D721Med (cell line): ENCODE measurements around the gene TPP2.

Experiments
- DNase-seq: peaks from one replicate; pipeline ENCODE4 v3.0.0; 2011; ENCODE audit warnings: low spot score; ENCODE audit not compliant: insufficient read length
- FAIRE-seq: peaks from 2 replicates; lab custom pipeline; 2011; peaks lifted over from hg19 to GRCh38; lab: Jason Lieb, UNC
- CTCF ChIP-seq: IDR thresholded peaks from 2 replicates; pipeline ENCODE4 v1.5.1; 2012; ENCODE audit warnings: mild to moderate bottlenecking, control low read depth; ENCODE audit not compliant: insufficient read depth; ENCODE audit errors: missing control alignments

The TPP2 gene

GRCh38 chr13:102631198-102631597, 34.4 kb downstream of the TPP2 start:
- no peak for TF ChIP-seq CTCF
- FAIRE-seq, result no peak
- DNase-seq, result no peak

- DNase-seq, result no peak
- TF ChIP-seq CTCF, result no peak
- no peak for FAIRE-seq
Measured at GRCh38 chr13:102638741-102639140, 42.0 kb downstream of the TPP2 start.

- FAIRE-seq (peak; percentile 51), DNase-seq (no peak)
- TF ChIP-seq CTCF, result no peak
Measured at GRCh38 chr13:102642029-102642428, 45.2 kb downstream of the TPP2 start.

- no peak for TF ChIP-seq CTCF
- peak; percentile 35 for FAIRE-seq
- no peak for DNase-seq
Measured at GRCh38 chr13:102642475-102642874, 45.7 kb downstream of the TPP2 start.

- no peak for DNase-seq
- FAIRE-seq, result peak; percentile 56
- no peak for TF ChIP-seq CTCF
Measured at GRCh38 chr13:102643656-102644055, 46.9 kb downstream of the TPP2 start.

- no peak for TF ChIP-seq CTCF
- DNase-seq (no peak), FAIRE-seq (no peak)
Measured at GRCh38 chr13:102645701-102646100, 48.9 kb downstream of the TPP2 start.

- FAIRE-seq (no peak), DNase-seq (no peak)
- TF ChIP-seq CTCF, result no peak
Measured at GRCh38 chr13:102648046-102648445, 51.3 kb downstream of the TPP2 start.
